Cardiac septum (tissue), 1 donor: ENCODE measurements around the gene GAS2L2. TPM values are rescaled to one million over a fixed set of nuclear protein-coding genes. Genes with fewer than 3 reads are reported as not detected.
A peak's percentile ranks its signal among the peaks of the same experiment; 100 is the strongest.

Experiments used
- DNase-seq: peaks from one replicate; pipeline ENCODE4 v3.0.0-alpha.2; 2020; ENCODE audit warnings: low spot score
- intact Hi-C: fragments of 100-400 bp; cut with DNase I; formaldehyde crosslinking; loops from one replicate; pipeline ENCODE4 v1.14.0; 2022
- long read RNA-seq: library from polyadenylated mRNA; unstranded; transcript quantifications from one replicate; pipeline ENCODE4 v2.0.0, GENCODE V29; 2021
- total RNA-seq: library from RNA; stranded (reverse); fragmentation: NEBNext Ultra II Directional; extraction: Animal tissue kit (Norgen Biotek cat#: 25700); gene quantifications from one replicate; pipeline ENCODE4 v1.2.1, GENCODE V29; 2021
- donor health status: DM: no; HTN: no; CAD: no.

GAS2L2 gene
- 0.08 TPM for total RNA-seq
- long read RNA-seq = 0 reads

DNA sequence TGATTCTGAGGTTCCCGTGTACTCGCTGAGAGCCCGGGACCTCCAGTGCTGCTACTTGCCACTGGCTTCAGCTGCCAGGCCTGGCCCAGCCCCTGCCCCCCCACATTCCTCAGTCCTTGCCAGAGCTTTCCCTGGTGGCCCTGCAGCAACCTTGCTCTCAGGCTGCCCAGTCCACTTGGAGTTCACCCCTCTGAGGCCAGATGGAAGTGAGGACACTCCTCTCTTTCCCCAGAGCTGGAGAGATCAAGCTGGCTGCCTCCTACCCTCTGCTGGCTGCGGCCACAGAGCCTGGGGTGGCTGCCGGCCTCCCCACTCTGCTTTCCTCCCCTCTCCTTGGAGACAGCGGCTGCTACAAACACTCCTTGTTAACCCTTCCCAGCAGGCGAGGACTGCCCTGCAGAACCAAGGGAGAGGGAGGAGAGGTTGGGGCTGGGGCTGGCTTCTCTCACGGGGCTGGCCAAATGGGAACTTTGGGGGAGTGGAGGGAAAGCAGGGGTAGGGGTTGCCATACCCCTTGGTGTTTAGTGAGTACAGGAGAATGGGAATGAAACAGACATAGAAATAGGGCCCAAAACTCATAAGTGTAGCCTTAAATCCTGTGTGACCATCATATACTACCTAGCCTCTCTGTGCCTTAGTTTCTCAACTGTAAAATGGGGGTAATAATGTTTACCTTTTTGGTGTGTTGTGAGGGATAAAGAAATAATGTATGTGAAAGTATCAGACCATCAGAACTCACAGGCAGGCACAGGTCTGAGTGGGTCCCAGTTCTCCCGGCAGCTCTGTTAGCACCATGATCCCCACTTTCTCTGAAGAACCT, at the start of gene GAS2L2:
TSS of gene GAS2L2 (minus strand) at position 295 of the 820 bp plus-strand sequence. CDS start 389 bp downstream, outside the sequence.
- intact Hi-C loops = no loop called here
- DNase-seq = no peak

DNA sequence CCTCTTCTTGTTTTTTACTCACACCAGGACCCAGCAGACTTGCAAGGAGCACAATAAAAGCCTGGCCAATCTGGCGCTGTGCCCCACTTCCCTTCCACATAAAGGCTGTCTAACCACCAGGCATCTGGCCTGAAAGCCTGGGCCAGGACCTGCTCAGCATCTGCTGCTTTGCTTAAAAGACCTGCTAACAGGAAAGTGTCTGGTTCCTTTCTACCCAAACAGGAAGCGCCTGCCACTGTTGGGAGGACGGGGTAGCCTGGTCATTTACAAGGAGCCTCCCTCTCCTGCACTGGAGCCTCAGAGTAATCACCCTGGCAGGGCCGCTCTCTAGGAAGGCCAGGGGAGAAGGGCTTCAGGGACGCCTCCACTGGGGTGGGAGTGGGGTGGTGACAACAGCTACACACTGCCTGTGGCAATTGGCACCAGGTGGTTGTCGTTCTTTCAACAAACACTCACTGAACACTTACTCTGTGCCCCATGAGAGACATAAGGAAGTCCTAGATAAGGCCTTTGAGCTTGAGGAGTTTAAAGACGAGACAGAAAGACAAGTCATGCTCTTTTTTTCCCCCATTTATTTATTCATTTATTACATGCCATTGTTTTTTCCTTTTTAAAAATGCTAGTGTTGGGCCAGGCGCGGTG, 48.7 kb upstream of the GAS2L2 start:
- peak; percentile 84 for DNase-seq
- intact Hi-C loops = loop anchor here (10.0 kb wide), 1 partner anchor 427 kb away; the partner anchor contains the start of gene SLFN11

DNA sequence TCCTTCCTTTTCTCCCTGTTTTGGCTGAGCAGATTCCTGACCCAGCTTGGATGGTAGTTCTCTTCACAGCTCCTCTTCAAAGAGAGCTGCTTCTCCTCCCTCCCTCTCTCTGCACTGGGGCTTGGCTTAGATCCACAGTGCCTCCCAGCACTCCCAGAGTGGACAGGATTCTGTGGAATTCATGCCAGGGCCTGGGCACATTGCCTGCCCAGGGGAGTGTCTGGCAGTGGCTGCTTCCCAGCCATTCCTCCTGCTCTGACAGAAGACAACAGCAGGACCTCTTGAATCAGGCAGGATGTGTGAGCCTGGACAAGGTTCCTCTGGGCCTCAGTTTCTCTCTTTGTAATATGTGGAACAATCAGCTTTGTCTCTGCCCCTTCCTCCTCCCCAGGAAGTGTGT, 46.9 kb upstream of the GAS2L2 start:
- peak; percentile 90 for DNase-seq
- intact Hi-C loops = loop anchor here (10.0 kb wide), 1 partner anchor 425 kb away; the partner anchor contains the start of gene SLFN11

DNA sequence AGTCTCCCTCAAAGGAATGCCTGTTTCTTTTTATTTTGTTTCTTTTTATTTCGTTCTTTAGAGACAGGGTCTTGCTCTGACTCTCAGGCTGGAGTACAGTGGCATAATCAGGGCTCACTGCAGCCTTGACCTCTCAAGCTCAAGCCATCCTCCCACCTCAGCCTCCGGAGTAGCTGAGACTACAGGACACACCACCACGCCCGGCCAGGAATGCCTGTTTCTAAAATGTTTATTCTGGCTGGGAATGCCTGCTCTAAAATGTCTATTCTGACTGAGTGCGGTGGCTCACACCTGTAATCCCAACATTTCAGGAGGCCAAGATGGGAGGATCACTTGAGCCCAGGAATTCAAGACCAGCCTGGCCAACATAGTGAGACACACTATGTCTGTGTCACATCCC, 44.9 kb upstream of the GAS2L2 start:
- peak; percentile 47 for DNase-seq
- intact Hi-C loops = no loop called here

DNA sequence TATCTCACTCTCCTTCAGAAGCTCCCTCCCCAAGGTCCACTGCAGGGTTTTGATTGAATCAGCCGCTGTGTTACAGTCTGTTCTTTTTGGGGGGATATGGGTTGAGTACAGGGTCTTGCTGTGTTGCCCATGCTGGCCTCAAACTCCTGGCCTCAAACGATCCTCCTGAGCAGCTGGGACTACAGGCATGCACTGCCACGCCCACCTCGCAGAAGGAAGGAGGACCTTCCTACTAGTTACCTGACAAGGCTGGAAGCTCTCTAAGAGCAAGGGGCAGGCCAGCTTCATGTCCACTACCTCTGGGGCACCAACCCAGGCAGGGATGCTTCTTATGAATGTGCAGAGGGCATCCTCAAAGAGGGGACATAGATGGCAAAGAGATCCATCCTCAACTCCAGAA, 44.3 kb upstream of the GAS2L2 start:
- intact Hi-C loops = no loop called here
- peak; percentile 19 for DNase-seq

DNA sequence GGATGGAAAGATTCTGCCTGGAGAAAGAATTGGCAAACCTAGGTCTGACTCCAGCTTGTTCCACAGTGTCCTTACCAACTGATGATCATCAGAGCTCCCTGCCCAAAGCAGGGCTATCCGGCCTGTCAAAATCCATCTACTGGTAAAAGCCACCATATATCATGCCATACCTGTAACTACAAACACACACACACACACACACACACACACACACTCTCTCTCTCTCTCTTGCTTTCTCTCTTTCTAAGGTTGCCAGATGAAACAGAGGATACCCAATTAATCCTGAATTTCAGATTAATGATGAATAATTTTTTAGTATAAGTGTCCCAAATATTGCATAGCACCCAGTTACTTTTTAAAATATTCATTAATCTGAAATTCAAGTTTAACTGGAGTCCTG, 43.9 kb upstream of the GAS2L2 start:
- DNase-seq = no peak

DNA sequence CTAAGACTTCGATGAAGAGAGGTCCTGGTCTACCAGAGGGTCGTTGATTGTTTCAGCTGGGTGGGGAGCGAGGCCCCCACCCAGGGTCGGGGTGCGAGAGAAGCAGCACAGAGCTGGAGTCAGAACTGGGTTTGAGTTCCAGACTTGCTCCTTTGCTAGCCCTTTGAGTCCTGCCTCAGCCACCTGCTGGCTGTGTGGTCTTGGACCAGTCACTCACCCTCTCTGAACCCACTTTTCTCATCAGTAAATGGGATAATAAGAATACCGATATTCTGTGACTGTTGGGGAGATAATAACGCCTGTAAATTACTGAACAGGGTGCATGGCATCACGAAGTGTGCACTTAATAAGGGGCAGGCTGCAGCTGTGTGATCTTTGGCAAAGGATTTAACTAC, 42.8 kb upstream of the GAS2L2 start:
- DNase-seq = no peak
- intact Hi-C loops = no loop called here

More for the DNA sequence above, 43.9 kb upstream of the GAS2L2 start:
- intact Hi-C loops = no loop called here

DNA sequence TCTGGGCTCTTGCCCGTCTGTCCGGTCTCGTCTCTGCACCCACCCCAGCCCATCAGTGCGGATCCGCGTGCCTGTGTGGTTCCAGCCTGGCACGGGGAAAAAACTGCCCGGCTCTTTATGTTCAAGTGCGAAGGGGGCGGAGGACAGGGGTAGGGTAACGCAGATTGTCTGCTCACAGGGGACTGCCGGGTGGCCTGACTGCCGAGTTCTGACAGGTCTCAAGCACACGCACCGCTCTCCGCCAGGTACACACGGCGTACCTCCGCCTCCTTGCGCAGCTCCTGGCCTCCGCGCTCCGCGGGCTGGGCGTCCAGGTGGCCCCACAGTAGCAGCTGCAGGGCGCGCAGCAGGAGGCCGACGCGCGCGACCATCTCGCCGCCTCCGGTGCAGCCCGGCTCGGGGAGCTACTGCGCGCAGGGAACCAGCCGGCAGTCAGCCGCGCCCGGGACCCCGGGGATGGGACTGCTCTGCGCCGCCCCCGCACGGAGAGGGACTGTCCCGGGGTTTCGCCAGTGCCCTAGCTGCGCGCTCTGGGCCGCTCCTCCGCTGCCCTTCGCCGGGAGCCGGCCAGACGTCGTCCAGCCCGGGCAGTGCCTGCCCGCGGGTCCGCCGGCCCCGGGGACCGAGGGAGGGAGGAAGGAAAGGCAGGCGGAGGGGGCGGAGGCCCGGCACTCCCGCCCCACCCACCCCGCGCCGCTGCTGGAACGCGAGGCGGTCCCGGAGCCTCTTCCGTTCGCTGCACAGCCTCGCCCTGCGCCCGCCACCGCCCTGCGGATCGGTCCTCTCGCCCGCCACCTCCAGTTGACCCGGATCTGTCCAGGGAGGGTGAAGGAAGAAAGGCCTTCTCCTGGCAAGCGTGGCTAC, 42.2 kb upstream of the GAS2L2 start, which contains the start of gene MMP28:
TSS of gene MMP28 (minus strand) at position 635 of the 864 bp plus-strand sequence. CDS start at position 371, 264 bp downstream.
- peak; percentile 72 for DNase-seq
- intact Hi-C loops = no loop called here

DNA sequence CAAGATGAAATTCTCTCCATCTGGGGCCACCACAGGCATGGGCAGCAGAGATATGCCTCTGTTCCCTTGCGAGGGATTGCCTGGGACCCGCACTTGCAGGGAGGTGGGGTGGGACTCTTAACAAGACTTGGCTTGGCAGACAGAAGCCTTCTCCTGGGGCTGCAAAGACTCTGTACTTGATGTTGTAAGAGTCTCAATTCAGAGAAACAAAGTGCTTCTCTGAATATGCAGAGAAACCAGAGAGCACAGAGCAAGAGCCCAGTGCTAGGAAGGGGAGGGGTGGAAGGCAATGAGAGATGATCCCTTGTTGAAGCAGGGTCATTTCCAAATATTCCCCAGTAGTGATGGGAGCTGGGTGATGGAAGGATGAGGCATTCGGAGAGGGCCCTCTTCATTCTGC, 40.2 kb upstream of the GAS2L2 start:
- intact Hi-C loops = no loop called here
- peak; percentile 41 for DNase-seq

DNA sequence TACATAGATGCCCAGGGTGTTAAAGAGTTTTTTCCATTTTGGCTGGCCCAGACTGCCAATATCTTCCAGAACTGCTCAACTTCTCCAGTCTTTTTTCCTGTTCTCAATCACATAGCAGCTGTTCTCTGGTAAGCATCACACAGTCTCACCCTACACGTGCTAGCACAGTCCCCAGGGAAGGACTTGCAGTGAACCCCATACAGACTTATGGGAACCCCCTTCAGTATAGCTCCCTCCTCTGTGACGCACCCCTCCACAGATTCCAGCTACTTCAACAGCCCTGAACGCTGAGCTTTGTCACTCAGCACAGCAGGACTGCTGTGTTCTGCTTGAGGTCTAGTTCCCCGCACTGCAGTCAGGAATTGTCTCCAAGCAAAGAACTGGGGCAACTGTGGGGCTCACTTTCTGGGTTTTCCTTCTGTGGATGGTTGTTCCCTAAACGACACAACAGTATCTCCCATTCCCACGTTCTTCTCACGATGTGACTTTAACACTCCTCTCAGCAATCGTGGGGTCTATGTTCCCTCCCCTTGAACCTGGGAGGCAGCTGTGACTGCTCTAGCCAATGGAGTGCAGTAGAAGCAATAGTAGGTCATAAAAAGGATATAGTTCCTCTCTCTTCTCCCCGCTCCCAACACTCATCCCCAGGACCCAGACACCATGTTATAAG, 38.8 kb upstream of the GAS2L2 start:
- peak; percentile 54 for DNase-seq
- intact Hi-C loops = no loop called here

DNA sequence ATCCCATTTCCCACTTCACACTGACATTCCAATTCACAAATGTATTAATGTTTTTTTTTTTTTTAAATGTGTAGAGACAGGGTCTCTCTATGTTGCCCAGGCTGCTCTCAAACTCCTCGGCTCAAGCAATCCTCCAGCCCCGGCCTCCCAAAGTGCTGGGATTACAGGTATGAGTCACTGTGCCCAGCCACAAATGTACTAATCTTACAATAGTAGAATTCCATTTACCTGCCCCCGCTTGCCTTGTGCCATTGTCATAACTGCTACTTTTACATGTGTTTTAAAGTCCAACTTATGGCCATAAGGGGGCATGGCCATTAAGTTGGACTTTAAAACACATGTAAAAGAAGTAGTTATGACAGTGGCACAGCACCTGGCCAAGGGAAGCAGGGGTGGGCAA, 37.8 kb upstream of the GAS2L2 start:
- DNase-seq = peak; percentile 3
- intact Hi-C loops = no loop called here

DNA sequence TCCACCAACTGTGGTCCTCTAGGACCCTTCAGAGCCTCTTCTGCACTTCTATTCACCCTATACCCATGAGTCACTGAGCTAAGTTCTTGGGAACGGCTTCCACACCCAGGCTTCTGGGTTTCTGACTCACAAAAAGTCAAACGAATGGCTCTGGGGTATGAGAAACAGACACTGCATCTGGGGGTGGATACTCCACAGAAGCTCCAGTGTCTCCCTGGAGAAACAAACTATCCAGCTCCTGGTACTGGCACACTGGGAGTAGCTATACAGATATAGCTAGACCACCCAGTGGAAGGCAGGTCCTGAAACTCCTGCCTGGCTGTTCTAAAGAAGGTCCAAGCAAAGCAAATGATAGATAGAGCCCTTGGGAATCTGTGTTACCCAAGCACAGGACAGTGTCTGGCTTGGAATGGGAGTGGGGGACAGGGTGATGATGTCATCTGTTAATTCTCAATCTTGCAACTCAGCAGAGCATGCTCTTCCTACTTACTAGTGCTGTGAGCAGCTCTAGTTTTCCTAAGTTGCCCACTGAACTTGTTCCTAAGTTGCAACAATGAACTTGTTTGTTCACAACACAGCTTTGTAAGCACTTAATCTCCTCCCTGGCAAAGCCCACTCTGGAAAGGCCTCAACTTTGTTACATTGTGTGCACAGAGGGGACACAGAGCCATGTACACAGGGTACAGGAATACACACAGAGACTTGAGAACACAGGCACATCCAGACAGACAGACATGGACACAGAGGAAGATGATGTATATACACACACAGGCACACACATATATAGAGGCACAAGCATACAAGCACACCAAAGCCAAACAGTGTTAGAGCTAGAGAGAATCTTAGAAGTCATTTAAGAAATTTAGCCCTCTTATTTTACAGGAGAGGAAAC, 35.7 kb upstream of the GAS2L2 start:
- no peak for DNase-seq
- intact Hi-C loops = no loop called here

DNA sequence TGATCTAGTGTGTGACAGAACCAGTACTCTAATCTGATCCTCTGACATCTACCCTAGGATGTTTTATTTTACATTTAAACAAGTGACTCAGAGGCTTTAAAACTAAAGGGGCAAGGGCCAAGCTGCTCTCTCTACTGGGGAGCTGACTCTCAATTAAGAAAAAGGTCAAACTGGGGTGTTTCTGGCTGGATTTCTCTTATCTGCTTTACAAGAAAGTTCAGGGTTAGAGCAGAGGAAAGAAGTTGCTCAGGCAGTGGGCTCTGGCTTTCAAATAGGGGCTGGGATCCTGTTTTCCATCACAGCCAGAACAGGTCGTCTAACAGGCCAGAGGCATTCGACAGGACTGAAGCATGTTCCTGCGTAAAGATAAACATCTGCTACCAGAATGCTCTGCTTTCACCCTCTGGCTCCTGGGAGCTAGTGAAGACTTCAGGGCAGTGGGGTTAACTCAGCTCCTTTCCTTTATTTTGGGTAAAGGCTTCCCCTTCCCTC, 33.9 kb upstream of the GAS2L2 start:
- intact Hi-C loops = no loop called here
- DNase-seq = no peak

DNA sequence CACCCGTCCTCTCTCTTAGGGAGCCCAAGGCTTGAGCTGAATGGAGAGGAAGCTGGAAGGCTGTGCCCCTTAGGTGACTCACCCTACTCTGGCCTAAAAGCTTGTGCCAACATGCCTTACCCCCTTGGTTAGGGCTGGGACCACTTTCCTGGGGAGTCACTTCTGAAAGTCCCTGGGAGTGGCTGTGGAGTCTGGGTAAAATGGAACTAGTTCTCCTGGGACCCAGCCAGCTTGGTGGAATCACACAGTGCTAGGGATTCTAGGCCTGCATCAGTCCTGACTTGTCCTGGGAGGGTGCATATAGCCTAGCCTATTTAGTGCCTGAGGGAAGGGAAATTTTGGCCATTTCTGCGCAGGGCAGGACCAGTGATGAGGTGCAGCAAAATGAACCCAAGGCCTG, 31.9 kb upstream of the GAS2L2 start:
- DNase-seq = no peak
- intact Hi-C loops = no loop called here

DNA sequence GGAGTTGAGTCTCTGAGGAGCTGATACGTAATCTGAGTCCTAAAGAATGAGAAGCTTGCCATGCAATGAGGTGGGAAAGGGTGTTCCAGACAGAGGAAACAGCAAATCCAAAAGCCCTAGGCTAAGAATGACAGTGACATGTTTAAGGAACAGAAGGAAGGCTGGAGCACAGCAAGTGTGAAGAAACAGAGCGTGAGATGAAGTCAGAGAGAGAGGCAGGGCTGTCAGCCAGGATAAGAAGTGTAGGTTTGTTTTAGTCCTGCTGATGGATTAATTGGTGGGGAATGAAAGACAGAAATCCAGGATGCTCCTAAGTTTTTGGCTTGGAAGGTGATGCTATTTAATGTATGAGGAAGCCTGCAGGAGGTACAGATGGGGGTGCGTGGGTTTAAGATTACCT, 27.9 kb upstream of the GAS2L2 start:
- DNase-seq = no peak
- intact Hi-C loops = no loop called here

DNA sequence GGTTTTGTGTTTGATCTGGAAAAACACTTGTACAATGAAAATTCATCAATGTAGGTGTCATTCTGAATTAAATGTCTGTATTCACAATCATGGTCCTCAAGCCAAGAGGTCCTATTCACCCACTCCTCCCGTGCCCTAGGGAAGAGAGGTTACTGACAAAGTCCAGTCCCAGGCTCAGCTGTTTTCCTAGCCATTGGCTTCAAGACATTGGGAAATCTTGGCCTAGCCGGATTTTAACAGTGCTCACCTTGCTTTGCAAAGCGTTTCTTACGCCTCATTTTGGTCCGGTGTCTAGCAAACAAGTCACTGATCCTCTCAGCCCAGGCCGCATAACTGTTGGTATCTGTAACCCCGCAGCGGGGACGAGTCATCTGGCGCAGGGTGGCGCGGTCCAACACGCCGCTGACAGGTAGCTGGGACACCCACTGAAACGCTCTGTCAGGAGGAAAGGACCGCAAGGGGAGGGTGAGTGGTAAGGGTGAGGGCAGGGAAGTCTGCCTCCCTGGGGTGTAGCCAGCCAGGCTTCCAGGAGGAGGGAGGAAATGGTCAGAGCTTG, 25.7 kb upstream of the GAS2L2 start:
- DNase-seq = no peak
- intact Hi-C loops = no loop called here

DNA sequence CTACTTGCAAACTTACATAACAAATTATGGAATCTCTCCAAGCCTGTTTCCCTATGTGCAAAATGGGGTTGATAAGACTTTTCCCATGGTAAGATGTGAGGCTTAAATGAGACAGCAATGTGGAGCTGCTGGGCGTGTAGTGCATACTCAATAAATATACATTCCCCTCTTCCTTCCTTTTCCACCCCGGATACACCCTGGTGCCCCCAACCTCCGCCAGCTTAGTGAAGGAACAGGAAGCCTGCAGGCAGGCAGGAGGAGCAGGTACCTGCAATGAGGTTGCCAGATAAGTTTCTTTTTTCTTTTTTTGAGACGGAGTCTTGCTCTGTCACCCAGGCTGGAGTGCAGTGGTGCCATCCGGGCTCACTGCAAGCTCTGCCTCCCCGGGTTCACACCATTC, 22.5 kb upstream of the GAS2L2 start:
- intact Hi-C loops = no loop called here
- DNase-seq = no peak

DNA sequence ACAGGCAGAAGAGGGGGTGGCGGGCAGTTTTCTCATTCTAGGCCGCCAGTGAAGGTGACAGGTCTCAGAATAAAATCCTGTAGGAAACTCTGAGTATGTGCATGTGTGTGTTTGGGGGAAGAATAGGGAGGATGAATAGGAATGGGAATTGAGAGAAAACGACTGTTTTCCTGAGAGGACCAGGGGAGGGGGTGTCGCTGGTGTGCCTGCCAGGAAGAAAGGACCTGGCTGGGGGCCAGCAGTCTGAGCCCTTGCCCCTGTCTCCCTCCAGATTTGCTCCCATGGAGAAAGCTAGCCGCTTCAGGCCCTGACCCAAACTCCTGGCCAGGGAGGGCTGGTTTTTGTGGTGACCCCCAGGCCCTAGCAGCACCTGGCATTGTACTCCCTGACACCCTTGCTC, 22.0 kb upstream of the GAS2L2 start:
- intact Hi-C loops = no loop called here
- DNase-seq = no peak
